HepG2 (cell line): ENCODE data around the gene TEK.

Source experiments
- ATRX ChIP-seq: sonication (generic); formaldehyde crosslinking; IDR thresholded peaks from 2 replicates; pipeline ENCODE4 v1.4.0; 2020; ENCODE audit warnings: missing genetic modification reagents, borderline replicate concordance
- TBL1XR1 ChIP-seq: fragments of 150-350 bp; IDR thresholded peaks from 2 replicates; pipeline ENCODE4 v1.6.1; 2014; ENCODE audit warnings: borderline replicate concordance, low read length; ENCODE audit not compliant: partially characterized antibody
- ZNF776 ChIP-seq: sonication (generic); formaldehyde crosslinking; IDR thresholded peaks from 2 replicates; pipeline ENCODE4 v1.4.0; 2020; ENCODE audit warnings: mild to moderate bottlenecking, missing genetic modification reagents

DNA sequence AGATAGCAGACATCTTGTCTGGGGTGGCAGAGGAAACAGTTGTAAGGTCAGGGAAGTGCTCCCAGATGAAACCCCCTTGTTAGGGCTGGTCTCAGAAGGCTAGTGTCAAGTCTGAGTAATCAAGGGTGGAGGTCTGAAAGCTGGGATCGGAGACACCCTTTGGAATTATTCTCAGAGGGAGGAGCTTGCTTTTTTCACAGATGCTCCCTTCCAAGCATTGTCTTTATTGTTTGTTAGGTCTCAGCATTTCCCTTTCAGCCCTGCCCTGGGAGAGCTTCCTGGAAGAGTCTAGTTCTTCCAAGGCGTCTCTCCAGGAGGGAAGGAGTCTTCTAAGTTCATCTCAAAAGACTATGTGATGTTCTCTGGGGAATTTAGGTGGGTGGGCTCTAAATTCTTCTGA, 3.2 kb downstream of the TEK start:
- no peak for TF ChIP-seq ZNF776 (CRISPR knock-in tag)
- TF ChIP-seq TBL1XR1 = no peak
- no peak for TF ChIP-seq ATRX (CRISPR knock-in tag)
